ENCODE results near the gene PRPF6. TPM values are rescaled to one million over a fixed set of nuclear protein-coding genes. Genes with fewer than 3 reads are reported as not detected.

The PRPF6 gene
- total and polyA plus RNA-seq, 2 of the 13 experiments (the other 11 are each of a cell fraction or from before 2014, with no cell fraction given) = 63.7 to 101 TPM

- TF ChIP-seq ETS1 (CRISPR knock-in tag; IDR thresholded peaks at IDR 0.05) (no peak), SMAD9 (CRISPR knock-in tag; IDR thresholded peaks at IDR 0.05) (0 out of 2 replicates have a peak, but pooled peaks have one; percentile 45), FOXJ3 (CRISPR knock-in tag; IDR thresholded peaks at IDR 0.05; ENCODE audit: borderline replicate concordance) (no peak), TCF12 (IDR thresholded peaks at IDR 0.05) (no peak), TCF12 (CRISPR knock-in tag; IDR thresholded peaks at IDR 0.05) (peak; percentile 72; the same call in 1 of the 2 replicates), ZNF3 (CRISPR knock-in tag; IDR thresholded peaks at IDR 0.05) (no peak), ZBTB44 (CRISPR knock-in tag; IDR thresholded peaks at IDR 0.05) (no peak), POGZ (CRISPR knock-in tag; IDR thresholded peaks at IDR 0.05) (no peak), ISX (CRISPR knock-in tag; conservative IDR thresholded peaks at IDR 0.05) (no peak), HMG20B (CRISPR knock-in tag; conservative IDR thresholded peaks at IDR 0.05) (no peak), ZNF251 (CRISPR knock-in tag; IDR thresholded peaks at IDR 0.05) (no peak), ZNF841 (CRISPR knock-in tag; IDR thresholded peaks at IDR 0.05; ENCODE audit: borderline replicate concordance) (no peak), MXD3 (CRISPR knock-in tag; IDR thresholded peaks at IDR 0.05) (peak; percentile 74), MYC (CRISPR knock-in tag; IDR thresholded peaks at IDR 0.05; ENCODE audit: borderline replicate concordance) (peak; percentile 76; the same call in 1 of the 2 replicates)
- TF ChIP-seq, protein P1, sequence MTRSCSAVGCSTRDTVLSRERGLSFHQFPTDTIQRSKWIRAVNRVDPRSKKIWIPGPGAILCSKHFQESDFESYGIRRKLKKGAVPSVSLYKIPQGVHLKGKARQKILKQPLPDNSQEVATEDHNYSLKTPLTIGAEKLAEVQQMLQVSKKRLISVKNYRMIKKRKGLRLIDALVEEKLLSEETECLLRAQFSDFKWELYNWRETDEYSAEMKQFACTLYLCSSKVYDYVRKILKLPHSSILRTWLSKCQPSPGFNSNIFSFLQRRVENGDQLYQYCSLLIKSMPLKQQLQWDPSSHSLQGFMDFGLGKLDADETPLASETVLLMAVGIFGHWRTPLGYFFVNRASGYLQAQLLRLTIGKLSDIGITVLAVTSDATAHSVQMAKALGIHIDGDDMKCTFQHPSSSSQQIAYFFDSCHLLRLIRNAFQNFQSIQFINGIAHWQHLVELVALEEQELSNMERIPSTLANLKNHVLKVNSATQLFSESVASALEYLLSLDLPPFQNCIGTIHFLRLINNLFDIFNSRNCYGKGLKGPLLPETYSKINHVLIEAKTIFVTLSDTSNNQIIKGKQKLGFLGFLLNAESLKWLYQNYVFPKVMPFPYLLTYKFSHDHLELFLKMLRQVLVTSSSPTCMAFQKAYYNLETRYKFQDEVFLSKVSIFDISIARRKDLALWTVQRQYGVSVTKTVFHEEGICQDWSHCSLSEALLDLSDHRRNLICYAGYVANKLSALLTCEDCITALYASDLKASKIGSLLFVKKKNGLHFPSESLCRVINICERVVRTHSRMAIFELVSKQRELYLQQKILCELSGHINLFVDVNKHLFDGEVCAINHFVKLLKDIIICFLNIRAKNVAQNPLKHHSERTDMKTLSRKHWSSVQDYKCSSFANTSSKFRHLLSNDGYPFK (CRISPR knock-in tag; IDR thresholded peaks at IDR 0.05; ENCODE audit: borderline replicate concordance) = no peak
- TF ChIP-seq, protein P2, sequence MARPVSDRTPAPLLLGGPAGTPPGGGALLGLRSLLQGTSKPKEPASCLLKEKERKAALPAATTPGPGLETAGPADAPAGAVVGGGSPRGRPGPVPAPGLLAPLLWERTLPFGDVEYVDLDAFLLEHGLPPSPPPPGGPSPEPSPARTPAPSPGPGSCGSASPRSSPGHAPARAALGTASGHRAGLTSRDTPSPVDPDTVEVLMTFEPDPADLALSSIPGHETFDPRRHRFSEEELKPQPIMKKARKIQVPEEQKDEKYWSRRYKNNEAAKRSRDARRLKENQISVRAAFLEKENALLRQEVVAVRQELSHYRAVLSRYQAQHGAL (CRISPR knock-in tag; IDR thresholded peaks at IDR 0.05; ENCODE audit: not compliant biosample characterization) = no peak
- TF ChIP-seq, protein P3, sequence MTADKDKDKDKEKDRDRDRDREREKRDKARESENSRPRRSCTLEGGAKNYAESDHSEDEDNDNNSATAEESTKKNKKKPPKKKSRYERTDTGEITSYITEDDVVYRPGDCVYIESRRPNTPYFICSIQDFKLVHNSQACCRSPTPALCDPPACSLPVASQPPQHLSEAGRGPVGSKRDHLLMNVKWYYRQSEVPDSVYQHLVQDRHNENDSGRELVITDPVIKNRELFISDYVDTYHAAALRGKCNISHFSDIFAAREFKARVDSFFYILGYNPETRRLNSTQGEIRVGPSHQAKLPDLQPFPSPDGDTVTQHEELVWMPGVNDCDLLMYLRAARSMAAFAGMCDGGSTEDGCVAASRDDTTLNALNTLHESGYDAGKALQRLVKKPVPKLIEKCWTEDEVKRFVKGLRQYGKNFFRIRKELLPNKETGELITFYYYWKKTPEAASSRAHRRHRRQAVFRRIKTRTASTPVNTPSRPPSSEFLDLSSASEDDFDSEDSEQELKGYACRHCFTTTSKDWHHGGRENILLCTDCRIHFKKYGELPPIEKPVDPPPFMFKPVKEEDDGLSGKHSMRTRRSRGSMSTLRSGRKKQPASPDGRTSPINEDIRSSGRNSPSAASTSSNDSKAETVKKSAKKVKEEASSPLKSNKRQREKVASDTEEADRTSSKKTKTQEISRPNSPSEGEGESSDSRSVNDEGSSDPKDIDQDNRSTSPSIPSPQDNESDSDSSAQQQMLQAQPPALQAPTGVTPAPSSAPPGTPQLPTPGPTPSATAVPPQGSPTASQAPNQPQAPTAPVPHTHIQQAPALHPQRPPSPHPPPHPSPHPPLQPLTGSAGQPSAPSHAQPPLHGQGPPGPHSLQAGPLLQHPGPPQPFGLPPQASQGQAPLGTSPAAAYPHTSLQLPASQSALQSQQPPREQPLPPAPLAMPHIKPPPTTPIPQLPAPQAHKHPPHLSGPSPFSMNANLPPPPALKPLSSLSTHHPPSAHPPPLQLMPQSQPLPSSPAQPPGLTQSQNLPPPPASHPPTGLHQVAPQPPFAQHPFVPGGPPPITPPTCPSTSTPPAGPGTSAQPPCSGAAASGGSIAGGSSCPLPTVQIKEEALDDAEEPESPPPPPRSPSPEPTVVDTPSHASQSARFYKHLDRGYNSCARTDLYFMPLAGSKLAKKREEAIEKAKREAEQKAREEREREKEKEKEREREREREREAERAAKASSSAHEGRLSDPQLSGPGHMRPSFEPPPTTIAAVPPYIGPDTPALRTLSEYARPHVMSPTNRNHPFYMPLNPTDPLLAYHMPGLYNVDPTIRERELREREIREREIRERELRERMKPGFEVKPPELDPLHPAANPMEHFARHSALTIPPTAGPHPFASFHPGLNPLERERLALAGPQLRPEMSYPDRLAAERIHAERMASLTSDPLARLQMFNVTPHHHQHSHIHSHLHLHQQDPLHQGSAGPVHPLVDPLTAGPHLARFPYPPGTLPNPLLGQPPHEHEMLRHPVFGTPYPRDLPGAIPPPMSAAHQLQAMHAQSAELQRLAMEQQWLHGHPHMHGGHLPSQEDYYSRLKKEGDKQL (CRISPR knock-in tag; IDR thresholded peaks at IDR 0.05; ENCODE audit: low read depth) = no peak
Observed at GRCh38 chr20:64042054-64042781, 61.3 kb downstream of the PRPF6 start (continued).

Data from HepG2 (cell line).